Measurements from ENCODE around the gene TAB3. TPM values are rescaled to one million over a fixed set of nuclear protein-coding genes. Genes with fewer than 3 reads are reported as not detected.

Gene TAB3
- total and polyA plus RNA-seq, 9 of the 15 experiments (the other 6 are each of a cell fraction or from before 2014, with no cell fraction given) = 2.4 to 31.1 (median 15.5) TPM

DNA sequence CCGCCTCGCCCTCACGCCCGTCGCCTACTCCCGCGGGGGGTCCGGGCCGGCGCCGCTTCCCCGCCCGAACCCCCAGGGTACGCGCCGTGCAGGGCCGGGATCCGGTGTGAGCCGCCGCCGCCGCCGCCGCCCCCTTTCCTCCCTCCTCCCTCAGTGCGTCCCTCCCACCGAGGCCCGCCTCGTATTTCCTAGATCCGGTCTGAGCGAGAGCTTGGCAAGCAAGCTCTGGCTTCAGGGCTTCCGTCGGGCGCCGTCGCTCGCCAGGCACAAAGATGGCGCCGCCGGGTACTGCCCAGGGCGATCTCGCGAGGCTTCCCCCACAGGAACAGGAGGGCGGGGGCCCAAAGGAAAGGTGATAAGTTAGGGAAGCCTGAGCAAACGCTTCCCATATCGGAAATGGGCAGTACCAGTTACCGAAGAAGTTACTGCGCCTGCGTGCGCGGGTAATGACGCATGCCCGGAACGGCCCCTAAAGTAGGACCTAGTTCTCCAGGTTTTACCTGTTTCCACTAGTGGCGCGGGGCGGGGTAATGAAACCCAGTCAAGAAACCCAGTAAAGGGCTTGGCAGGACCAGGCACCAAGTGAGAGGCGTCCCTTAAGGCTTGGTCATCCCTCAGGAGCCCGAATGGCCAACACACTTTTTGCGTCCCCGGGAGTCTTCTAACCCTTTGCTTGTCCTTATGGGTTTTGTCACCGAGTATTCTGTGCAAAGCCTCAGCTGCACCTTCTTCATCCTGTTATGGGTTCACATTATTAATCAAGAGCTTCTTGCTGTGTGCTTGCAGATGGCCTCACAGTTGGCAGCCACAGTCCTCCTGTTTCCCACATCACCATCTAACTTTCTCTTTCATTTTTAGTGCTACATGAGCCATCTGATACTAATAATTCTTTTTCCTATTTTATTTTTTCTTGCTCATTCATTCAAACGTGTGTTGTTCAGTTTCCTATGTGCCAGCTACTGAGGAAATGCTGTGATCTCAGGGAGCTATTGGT, at the start of gene TAB3 (continued):
- TF ChIP-seq, protein P1, sequence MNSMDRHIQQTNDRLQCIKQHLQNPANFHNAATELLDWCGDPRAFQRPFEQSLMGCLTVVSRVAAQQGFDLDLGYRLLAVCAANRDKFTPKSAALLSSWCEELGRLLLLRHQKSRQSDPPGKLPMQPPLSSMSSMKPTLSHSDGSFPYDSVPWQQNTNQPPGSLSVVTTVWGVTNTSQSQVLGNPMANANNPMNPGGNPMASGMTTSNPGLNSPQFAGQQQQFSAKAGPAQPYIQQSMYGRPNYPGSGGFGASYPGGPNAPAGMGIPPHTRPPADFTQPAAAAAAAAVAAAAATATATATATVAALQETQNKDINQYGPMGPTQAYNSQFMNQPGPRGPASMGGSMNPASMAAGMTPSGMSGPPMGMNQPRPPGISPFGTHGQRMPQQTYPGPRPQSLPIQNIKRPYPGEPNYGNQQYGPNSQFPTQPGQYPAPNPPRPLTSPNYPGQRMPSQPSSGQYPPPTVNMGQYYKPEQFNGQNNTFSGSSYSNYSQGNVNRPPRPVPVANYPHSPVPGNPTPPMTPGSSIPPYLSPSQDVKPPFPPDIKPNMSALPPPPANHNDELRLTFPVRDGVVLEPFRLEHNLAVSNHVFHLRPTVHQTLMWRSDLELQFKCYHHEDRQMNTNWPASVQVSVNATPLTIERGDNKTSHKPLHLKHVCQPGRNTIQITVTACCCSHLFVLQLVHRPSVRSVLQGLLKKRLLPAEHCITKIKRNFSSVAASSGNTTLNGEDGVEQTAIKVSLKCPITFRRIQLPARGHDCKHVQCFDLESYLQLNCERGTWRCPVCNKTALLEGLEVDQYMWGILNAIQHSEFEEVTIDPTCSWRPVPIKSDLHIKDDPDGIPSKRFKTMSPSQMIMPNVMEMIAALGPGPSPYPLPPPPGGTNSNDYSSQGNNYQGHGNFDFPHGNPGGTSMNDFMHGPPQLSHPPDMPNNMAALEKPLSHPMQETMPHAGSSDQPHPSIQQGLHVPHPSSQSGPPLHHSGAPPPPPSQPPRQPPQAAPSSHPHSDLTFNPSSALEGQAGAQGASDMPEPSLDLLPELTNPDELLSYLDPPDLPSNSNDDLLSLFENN (IDR thresholded peaks at IDR 0.05; ENCODE audit: low read depth in 2 of 2, low read length in 2 of 2) = no peak
- TF ChIP-seq MTA3 (IDR thresholded peaks at IDR 0.05; ENCODE audit: borderline replicate concordance) = peak; percentile 96
- TF ChIP-seq, protein P2, sequence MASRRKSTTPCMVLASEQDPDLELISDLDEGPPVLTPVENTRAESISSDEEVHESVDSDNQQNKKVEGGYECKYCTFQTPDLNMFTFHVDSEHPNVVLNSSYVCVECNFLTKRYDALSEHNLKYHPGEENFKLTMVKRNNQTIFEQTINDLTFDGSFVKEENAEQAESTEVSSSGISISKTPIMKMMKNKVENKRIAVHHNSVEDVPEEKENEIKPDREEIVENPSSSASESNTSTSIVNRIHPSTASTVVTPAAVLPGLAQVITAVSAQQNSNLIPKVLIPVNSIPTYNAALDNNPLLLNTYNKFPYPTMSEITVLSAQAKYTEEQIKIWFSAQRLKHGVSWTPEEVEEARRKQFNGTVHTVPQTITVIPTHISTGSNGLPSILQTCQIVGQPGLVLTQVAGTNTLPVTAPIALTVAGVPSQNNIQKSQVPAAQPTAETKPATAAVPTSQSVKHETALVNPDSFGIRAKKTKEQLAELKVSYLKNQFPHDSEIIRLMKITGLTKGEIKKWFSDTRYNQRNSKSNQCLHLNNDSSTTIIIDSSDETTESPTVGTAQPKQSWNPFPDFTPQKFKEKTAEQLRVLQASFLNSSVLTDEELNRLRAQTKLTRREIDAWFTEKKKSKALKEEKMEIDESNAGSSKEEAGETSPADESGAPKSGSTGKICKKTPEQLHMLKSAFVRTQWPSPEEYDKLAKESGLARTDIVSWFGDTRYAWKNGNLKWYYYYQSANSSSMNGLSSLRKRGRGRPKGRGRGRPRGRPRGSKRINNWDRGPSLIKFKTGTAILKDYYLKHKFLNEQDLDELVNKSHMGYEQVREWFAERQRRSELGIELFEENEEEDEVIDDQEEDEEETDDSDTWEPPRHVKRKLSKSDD (conservative IDR thresholded peaks at IDR 0.05; ENCODE audit: low read length) = peak; percentile 76; the same call in 1 of the 2 replicates
- peak in 1 of 2 experiments; percentile 67; a peak in 1 of 4 replicates for TF ChIP-seq TEAD1 (CRISPR knock-in tag; IDR thresholded peaks at IDR 0.05)
- no peak for TF ChIP-seq ZNF717 (CRISPR knock-in tag; IDR thresholded peaks at IDR 0.05)
- TF ChIP-seq, protein P3, sequence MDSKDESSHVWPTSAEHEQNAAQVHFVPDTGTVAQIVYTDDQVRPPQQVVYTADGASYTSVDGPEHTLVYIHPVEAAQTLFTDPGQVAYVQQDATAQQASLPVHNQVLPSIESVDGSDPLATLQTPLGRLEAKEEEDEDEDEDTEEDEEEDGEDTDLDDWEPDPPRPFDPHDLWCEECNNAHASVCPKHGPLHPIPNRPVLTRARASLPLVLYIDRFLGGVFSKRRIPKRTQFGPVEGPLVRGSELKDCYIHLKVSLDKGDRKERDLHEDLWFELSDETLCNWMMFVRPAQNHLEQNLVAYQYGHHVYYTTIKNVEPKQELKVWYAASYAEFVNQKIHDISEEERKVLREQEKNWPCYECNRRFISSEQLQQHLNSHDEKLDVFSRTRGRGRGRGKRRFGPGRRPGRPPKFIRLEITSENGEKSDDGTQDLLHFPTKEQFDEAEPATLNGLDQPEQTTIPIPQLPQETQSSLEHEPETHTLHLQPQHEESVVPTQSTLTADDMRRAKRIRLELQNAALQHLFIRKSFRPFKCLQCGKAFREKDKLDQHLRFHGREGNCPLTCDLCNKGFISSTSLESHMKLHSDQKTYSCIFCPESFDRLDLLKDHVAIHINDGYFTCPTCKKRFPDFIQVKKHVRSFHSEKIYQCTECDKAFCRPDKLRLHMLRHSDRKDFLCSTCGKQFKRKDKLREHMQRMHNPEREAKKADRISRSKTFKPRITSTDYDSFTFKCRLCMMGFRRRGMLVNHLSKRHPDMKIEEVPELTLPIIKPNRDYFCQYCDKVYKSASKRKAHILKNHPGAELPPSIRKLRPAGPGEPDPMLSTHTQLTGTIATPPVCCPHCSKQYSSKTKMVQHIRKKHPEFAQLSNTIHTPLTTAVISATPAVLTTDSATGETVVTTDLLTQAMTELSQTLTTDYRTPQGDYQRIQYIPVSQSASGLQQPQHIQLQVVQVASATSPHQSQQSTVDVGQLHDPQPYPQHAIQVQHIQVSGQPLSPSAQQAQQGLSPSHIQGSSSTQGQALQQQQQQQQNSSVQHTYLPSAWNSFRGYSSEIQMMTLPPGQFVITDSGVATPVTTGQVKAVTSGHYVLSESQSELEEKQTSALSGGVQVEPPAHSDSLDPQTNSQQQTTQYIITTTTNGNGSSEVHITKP (IDR thresholded peaks at IDR 0.05; ENCODE audit: partially characterized antibody) = peak; percentile 46
- no peak for TF ChIP-seq ZNF586 (CRISPR knock-in tag; conservative IDR thresholded peaks at IDR 0.05)
- TF ChIP-seq ZNF780A (CRISPR knock-in tag; IDR thresholded peaks at IDR 0.05) = no peak
- no peak for TF ChIP-seq KLF13 (tag; IDR thresholded peaks at IDR 0.05; ENCODE audit: borderline replicate concordance, low read depth)
- TF ChIP-seq RBM22 (IDR thresholded peaks at IDR 0.05; ENCODE audit: low read depth, low read length, poor library complexity, severe bottlenecking) = no peak
- TF ChIP-seq CREBBP (IDR thresholded peaks at IDR 0.05; ENCODE audit: low read depth, low read length) = no peak
- TF ChIP-seq SMARCC2 (IDR thresholded peaks at IDR 0.05; ENCODE audit: low read depth) = no peak
